GM12878 (cell line): ENCODE measurements around the gene SGMS1. TPM values are rescaled to one million over a fixed set of nuclear protein-coding genes. Genes with fewer than 3 reads are reported as not detected.

Source experiments
- ATAC-seq: fragments of 200-7000 bp; cut with Tn5 transposase; 3 replicates; pipeline ENCODE4 v1.9.1; 2020; ENCODE audit warnings: mild to moderate bottlenecking, moderate library complexity
- BruUV-seq: library from RNA; stranded (reverse); fragments of 400-500 nt; replicated peaks from 2 replicates; lab custom pipeline; 2021; lab: Mats Ljungman, UMichigan
- CTCF ChIA-PET: fragments of 300-600 bp; sonication (Branson Sonifier 250); formaldehyde crosslinking; extraction: SDS; loops from one replicate; lab custom pipeline; 2021; ENCODE audit warnings: inconsistent platforms; lab: Yijun Ruan, JAX
- POLR2A ChIA-PET: fragments of 350-600 bp; formaldehyde crosslinking; extraction: SDS; loops from one replicate; lab custom pipeline; 2021; ENCODE audit warnings: inconsistent platforms; lab: Charles Lee
- RAD21 ChIA-PET: fragments of 300-600 bp; sonication (Branson Sonifier 250); formaldehyde crosslinking; loops from one replicate; lab custom pipeline; 2023; ENCODE audit warnings: antibody characterized with exemption; ENCODE audit not compliant: unreplicated experiment; lab: Charles Lee
- SMC1A ChIA-PET: fragments of 300-600 bp; sonication (Branson Sonifier 250); formaldehyde crosslinking; loops from one replicate; lab custom pipeline; 2023; ENCODE audit not compliant: unreplicated experiment, uncharacterized antibody; lab: Charles Lee
- DNase-seq: peaks from one replicate; pipeline ENCODE4 v3.0.0-alpha.2; 2011; ENCODE audit warnings: low read depth, low spot score
- FAIRE-seq: peaks from 3 replicates; lab custom pipeline; 2011; peaks lifted over from hg19 to GRCh38; lab: Jason Lieb, UNC
- H2AFZ ChIP-seq: 2 replicates; pipeline ENCODE4 v1.6.0; 2011; ENCODE audit warnings: low read depth, low read length, control low read depth; ENCODE audit not compliant: control insufficient read depth
- H3K27ac ChIP-seq: 2 replicates; pipeline ENCODE4 v1.5.1; 2011; ENCODE audit warnings: control low read depth; ENCODE audit not compliant: control insufficient read depth, insufficient read depth
- H3K27me3 ChIP-seq, 2 experiments: replicated peaks in 1 of 2; 2 replicates each; pipeline versions ENCODE4 v1.6.0 to v1.6.1; 2011; ENCODE audit warnings: low read length in 1 of 2; ENCODE audit not compliant: control insufficient read depth in 2 of 2, insufficient read depth in 2 of 2
- H3K36me3 ChIP-seq, 2 experiments: 2 replicates each; pipeline ENCODE4 v1.5.1; 2011; ENCODE audit warnings: low read length in 1 of 2; ENCODE audit not compliant: control insufficient read depth in 2 of 2, insufficient read depth in 2 of 2
- H3K4me1 ChIP-seq: 2 replicates; pipeline ENCODE4 v1.6.1; 2011; ENCODE audit warnings: mild to moderate bottlenecking, low read length, moderate library complexity, mixed read lengths; ENCODE audit not compliant: control insufficient read depth, insufficient read depth
- H3K4me2 ChIP-seq: 2 replicates; pipeline ENCODE4 v1.6.0; 2011; ENCODE audit warnings: control low read depth; ENCODE audit not compliant: control insufficient read depth, insufficient read depth
- H3K4me3 ChIP-seq: fragments of 200-600 bp; sonication (generic); 2 replicates; pipeline ENCODE4 v1.5.1; 2016
- H3K79me2 ChIP-seq: 2 replicates; pipeline ENCODE4 v1.6.0; 2011; ENCODE audit warnings: low read length; ENCODE audit not compliant: control insufficient read depth, insufficient read depth
- H3K9ac ChIP-seq: 2 replicates; pipeline ENCODE4 v1.8.0; 2011; ENCODE audit warnings: low read length, control low read depth, mixed read lengths; ENCODE audit not compliant: control insufficient read depth, insufficient read depth
- H3K9me3 ChIP-seq: replicated peaks from 3 replicates; pipeline ENCODE4 v1.5.1; 2011; ENCODE audit warnings: mild to moderate bottlenecking, low read length; ENCODE audit not compliant: control insufficient read depth, insufficient read depth
- H4K20me1 ChIP-seq: 2 replicates; pipeline ENCODE4 v1.6.0; 2011; ENCODE audit not compliant: control insufficient read depth, insufficient read depth
- ATF2 ChIP-seq: IDR thresholded peaks from 2 replicates; pipeline ENCODE4 v1.6.1; 2012; ENCODE audit warnings: low read length, inconsistent platforms
- BCLAF1 ChIP-seq: fragments of 450-650 bp; IDR thresholded peaks from 2 replicates; pipeline ENCODE4 v1.6.1; 2017; ENCODE audit warnings: antibody characterized with exemption, mild to moderate bottlenecking, moderate library complexity
- BMI1 ChIP-seq: fragments of 450-650 bp; IDR thresholded peaks from 2 replicates; pipeline ENCODE4 v1.6.1; 2016; ENCODE audit warnings: mild to moderate bottlenecking, moderate library complexity, borderline replicate concordance
- CHD2 ChIP-seq: IDR thresholded peaks from 2 replicates; pipeline ENCODE4 v1.6.1; 2011; ENCODE audit warnings: low read depth, low read length, improper control_type of control experiment, borderline replicate concordance
- EZH2 ChIP-seq: IDR thresholded peaks from 2 replicates; pipeline ENCODE4 v1.6.1; 2012; ENCODE audit warnings: low read depth, mild to moderate bottlenecking, control low read depth, inconsistent platforms, low read length, borderline replicate concordance; ENCODE audit not compliant: control insufficient read depth
- HDAC6 ChIP-seq: fragments of 200-600 bp; sonication (generic); IDR thresholded peaks from one replicate; pipeline ENCODE4 v1.8.0; 2017; ENCODE audit warnings: antibody characterized with exemption; ENCODE audit not compliant: unreplicated experiment
- NBN ChIP-seq: fragments of 450-650 bp; IDR thresholded peaks from 2 replicates; pipeline ENCODE4 v1.6.1; 2016
- STAT1 ChIP-seq: fragments of 450-650 bp; conservative IDR thresholded peaks from 2 replicates; pipeline ENCODE4 v1.6.1; 2014; ENCODE audit warnings: antibody characterized with exemption, mild to moderate bottlenecking
- WRNIP1 ChIP-seq: IDR thresholded peaks from 2 replicates; pipeline ENCODE4 v1.6.1; 2011; ENCODE audit warnings: low read depth, low read length, improper control_type of control experiment, borderline replicate concordance
- ZNF207 ChIP-seq: fragments of 450-650 bp; IDR thresholded peaks from 2 replicates; pipeline ENCODE4 v1.6.1; 2014; ENCODE audit warnings: antibody characterized with exemption, mild to moderate bottlenecking, borderline replicate concordance
- ZNF274 ChIP-seq: IDR thresholded peaks from one replicate; pipeline ENCODE4 v1.8.0; 2011; ENCODE audit not compliant: insufficient read length, insufficient read depth
- WGBS: methylation state at CpG from one replicate; pipeline ENCODE4 v1.1.6; 2016; ENCODE audit warnings: low lambda C conversion rate; ENCODE audit not compliant: insufficient replicate concordance, insufficient coverage; ENCODE audit errors: missing lambda C conversion rate; 5-methylcytosine and 5-hydroxymethylcytosine counted together
- in situ Hi-C: fragments of 300-500 bp; cut with MboI; formaldehyde crosslinking; loops from 9 replicates; pipeline ENCODE4 v1.14.3; 2018; ENCODE audit warnings: mixed read lengths
- intact Hi-C: fragments of 100-400 bp; cut with micrococcal nuclease; formaldehyde crosslinking; loops from one replicate; pipeline ENCODE4 v1.14.2; 2022; ENCODE audit not compliant: unreplicated experiment
- polyA plus RNA-seq, 11 experiments: library from polyadenylated mRNA; depleted of rRNA in 4 of 11; unstranded in 6 of 11; stranded (reverse) in 5 of 11; fragments of >200 nt; fragmentation: Nextera tagmentation in 4 of 11; fragmentation: Illumina TruSeq in 1 of 11; extraction: Ambion mirVana in 4 of 11; extraction: Trizol in 1 of 11; gene quantifications; 1 replicate in 1 of 11; 2 replicates in 10 of 11; pipeline versions ENCODE4 v1.2.1 to v1.2.3, GENCODE V29; 2011 to 2016; ENCODE audit warnings: inconsistent platforms in 2 of 11, missing spikeins in 2 of 11, low read depth in 1 of 11
- total RNA-seq, 4 experiments: library from RNA; depleted of rRNA in 3 of 4; stranded (reverse); fragments of >200 nt in 3 of 4; fragmentation: Illumina TruSeq in 1 of 4; extraction: Trizol in 1 of 4; gene quantifications; 2 replicates each; pipeline versions ENCODE4 v1.2.1 to v1.2.3, GENCODE V29; 2013 to 2021

Gene SGMS1
- total and polyA plus RNA-seq, 10 of the 15 experiments (the other 5 are each of a cell fraction or from before 2014, with no cell fraction given) = 1.4 to 14.5 (median 4.9) TPM

GRCh38 chr10:50582046-50582445, 41.7 kb downstream of the SGMS1 start:
- ChIA-PET RAD21 (interaction anchor here (0.9 kb wide), 1 partner anchor 39 kb away, joined by 3 read pairs; no protein-coding TSS in a partner anchor), POLR2A (interaction anchor here (1.7 kb wide), 1 partner anchor 9 kb away, joined by 4 read pairs; no protein-coding TSS in a partner anchor), CTCF (interaction anchor here (1.1 kb wide), 1 partner anchor 34 kb away, joined by 3 read pairs; no protein-coding TSS in a partner anchor), SMC1A (interaction anchor here (0.7 to 1.2 kb wide), 3 partner anchors 9 to 39 kb away, joined by 3 to 4 read pairs (median 3); no protein-coding TSS in a partner anchor)
- Histone ChIP-seq H3K9ac (no peak overlapping the region), H3K4me3 (no peak overlapping the region), H3K9me3 (no peaks in the 10 kb centered on the region; the same call in 2 of the 3 replicates), H3K4me1 (no peaks in the 10 kb centered on the region), H3K27ac (no peak overlapping the region), H3K36me3 (peaks cover 2% of the 10 kb centered on the region in 2 experiments; a peak in 2 of 4 replicates), H3K79me2 (no peaks in the 10 kb centered on the region), H2AFZ (no peak overlapping the region), H3K4me2 (no peak overlapping the region), H3K27me3 (no peaks in the 10 kb centered on the region), H4K20me1 (no peaks in the 10 kb centered on the region)
- TF ChIP-seq EZH2 (no peak), ATF2 (no peak), BMI1 (no peak), STAT1 (no peak), ZNF274 (no peak), HDAC6 (no peak), CHD2 (no peak), WRNIP1 (no peak), ZNF207 (no peak), NBN (no peak), BCLAF1 (no peak)
- no peak for ATAC-seq
- no peak for FAIRE-seq
- BruUV-seq = no TSS peak
- 87% methylated on average over 5 of the region's 5 CpGs for WGBS
- intact Hi-C loops (no loop called here), in situ Hi-C loops (no loop called here)
- no peak for DNase-seq
